Measurements from ENCODE around the gene CHRNB4.

The CHRNB4 gene

GRCh38 chr15:78661001-78661400, 20.0 kb upstream of the CHRNB4 start:
- Histone ChIP-seq H3K4me3 (ENCODE audit: low read length) (no peak overlapping the region), H3K27me3 (ENCODE audit: control insufficient read depth, insufficient read depth, low read length) (no peaks in the 10 kb centered on the region), H3K27ac (ENCODE audit: low read depth, low read length) (no peak overlapping the region), H3K4me1 (ENCODE audit: control insufficient read depth, insufficient read depth, low read length) (no peaks in the 10 kb centered on the region), H3K9ac (ENCODE audit: low read length) (no peak overlapping the region), H3K36me3 (ENCODE audit: control insufficient read depth, insufficient read depth, low read length) (no peaks in the 10 kb centered on the region)

GRCh38 chr15:78660584-78660983, 19.6 kb upstream of the CHRNB4 start:
- no peak overlapping the region for H3K27ac ChIP-seq (ENCODE audit: low read depth, low read length)
- H3K36me3 ChIP-seq (ENCODE audit: control insufficient read depth, insufficient read depth, low read length), result no peaks in the 10 kb centered on the region
- H3K4me3 ChIP-seq (ENCODE audit: low read length), result no peak overlapping the region
- no peak overlapping the region for H3K9ac ChIP-seq (ENCODE audit: low read length)
- no peaks in the 10 kb centered on the region for H3K4me1 ChIP-seq (ENCODE audit: control insufficient read depth, insufficient read depth, low read length)
- no peaks in the 10 kb centered on the region for H3K27me3 ChIP-seq (ENCODE audit: control insufficient read depth, insufficient read depth, low read length)

GRCh38 chr15:78658823-78659222, 17.8 kb upstream of the CHRNB4 start:
- no peaks in the 10 kb centered on the region for H3K4me1 ChIP-seq (ENCODE audit: control insufficient read depth, insufficient read depth, low read length)
- no peak overlapping the region for H3K27ac ChIP-seq (ENCODE audit: low read depth, low read length)
- H3K27me3 ChIP-seq (ENCODE audit: control insufficient read depth, insufficient read depth, low read length), result no peaks in the 10 kb centered on the region
- H3K4me3 ChIP-seq (ENCODE audit: low read length), result no peak overlapping the region
- H3K9ac ChIP-seq (ENCODE audit: low read length), result no peak overlapping the region
- H3K36me3 ChIP-seq (ENCODE audit: control insufficient read depth, insufficient read depth, low read length), result no peaks in the 10 kb centered on the region

GRCh38 chr15:78654272-78654671, 13.3 kb upstream of the CHRNB4 start:
- Histone ChIP-seq H3K27me3 (ENCODE audit: control insufficient read depth, insufficient read depth, low read length) (no peaks in the 10 kb centered on the region), H3K36me3 (ENCODE audit: control insufficient read depth, insufficient read depth, low read length) (no peaks in the 10 kb centered on the region), H3K4me3 (ENCODE audit: low read length) (no peak overlapping the region), H3K27ac (ENCODE audit: low read depth, low read length) (no peak overlapping the region), H3K4me1 (ENCODE audit: control insufficient read depth, insufficient read depth, low read length) (no peaks in the 10 kb centered on the region), H3K9ac (ENCODE audit: low read length) (no peak overlapping the region)

- no peaks in the 10 kb centered on the region for H3K4me1 ChIP-seq (ENCODE audit: control insufficient read depth, insufficient read depth, low read length)
- H3K36me3 ChIP-seq (ENCODE audit: control insufficient read depth, insufficient read depth, low read length), result no peaks in the 10 kb centered on the region
- no peak overlapping the region for H3K4me3 ChIP-seq (ENCODE audit: low read length)
- H3K27ac ChIP-seq (ENCODE audit: low read depth, low read length), result no peak overlapping the region
- H3K27me3 ChIP-seq (ENCODE audit: control insufficient read depth, insufficient read depth, low read length), result no peaks in the 10 kb centered on the region
- no peak overlapping the region for H3K9ac ChIP-seq (ENCODE audit: low read length)
These were observed 11.1 kb upstream of the CHRNB4 start for GRCh38 chr15:78651930-78652615.

GRCh38 chr15:78651007-78651406, 10.0 kb upstream of the CHRNB4 start:
- H3K4me3 ChIP-seq (ENCODE audit: low read length), result no peak overlapping the region
- no peak overlapping the region for H3K9ac ChIP-seq (ENCODE audit: low read length)
- H3K27me3 ChIP-seq (ENCODE audit: control insufficient read depth, insufficient read depth, low read length), result no peaks in the 10 kb centered on the region
- no peaks in the 10 kb centered on the region for H3K4me1 ChIP-seq (ENCODE audit: control insufficient read depth, insufficient read depth, low read length)
- no peaks in the 10 kb centered on the region for H3K36me3 ChIP-seq (ENCODE audit: control insufficient read depth, insufficient read depth, low read length)
- no peak overlapping the region for H3K27ac ChIP-seq (ENCODE audit: low read depth, low read length)

GRCh38 chr15:78650022-78650421, 9.0 kb upstream of the CHRNB4 start:
- no peaks in the 10 kb centered on the region for H3K4me1 ChIP-seq (ENCODE audit: control insufficient read depth, insufficient read depth, low read length)
- H3K9ac ChIP-seq (ENCODE audit: low read length), result no peak overlapping the region
- H3K27me3 ChIP-seq (ENCODE audit: control insufficient read depth, insufficient read depth, low read length), result no peaks in the 10 kb centered on the region
- no peak overlapping the region for H3K27ac ChIP-seq (ENCODE audit: low read depth, low read length)
- no peak overlapping the region for H3K4me3 ChIP-seq (ENCODE audit: low read length)
- H3K36me3 ChIP-seq (ENCODE audit: control insufficient read depth, insufficient read depth, low read length), result no peaks in the 10 kb centered on the region

GRCh38 chr15:78645009-78645408, 4.0 kb upstream of the CHRNB4 start:
- no peak overlapping the region for H3K27ac ChIP-seq (ENCODE audit: low read depth, low read length)
- H3K27me3 ChIP-seq (ENCODE audit: control insufficient read depth, insufficient read depth, low read length), result no peaks in the 10 kb centered on the region
- H3K9ac ChIP-seq (ENCODE audit: low read length), result no peak overlapping the region
- no peaks in the 10 kb centered on the region for H3K36me3 ChIP-seq (ENCODE audit: control insufficient read depth, insufficient read depth, low read length)
- no peaks in the 10 kb centered on the region for H3K4me1 ChIP-seq (ENCODE audit: control insufficient read depth, insufficient read depth, low read length)
- no peak overlapping the region for H3K4me3 ChIP-seq (ENCODE audit: low read length)

GRCh38 chr15:78642331-78642730, 1.3 kb upstream of the CHRNB4 start:
- Histone ChIP-seq H3K4me1 (ENCODE audit: control insufficient read depth, insufficient read depth, low read length) (no peaks in the 10 kb centered on the region), H3K4me3 (ENCODE audit: low read length) (no peak overlapping the region), H3K27ac (ENCODE audit: low read depth, low read length) (no peak overlapping the region), H3K27me3 (ENCODE audit: control insufficient read depth, insufficient read depth, low read length) (no peaks in the 10 kb centered on the region), H3K9ac (ENCODE audit: low read length) (no peak overlapping the region), H3K36me3 (ENCODE audit: control insufficient read depth, insufficient read depth, low read length) (no peaks in the 10 kb centered on the region)

- H3K36me3 ChIP-seq (ENCODE audit: control insufficient read depth, insufficient read depth, low read length), result no peaks in the 10 kb centered on the region
These were observed 802 bp upstream of the CHRNB4 start for GRCh38 chr15:78641749-78642275.

GRCh38 chr15:78640527-78641101, 396 bp downstream of the CHRNB4 start:
- Histone ChIP-seq H3K9ac (ENCODE audit: low read length) (no peak overlapping the region), H3K27ac (ENCODE audit: low read depth, low read length) (no peak overlapping the region), H3K36me3 (ENCODE audit: control insufficient read depth, insufficient read depth, low read length) (no peaks in the 10 kb centered on the region), H3K4me1 (ENCODE audit: control insufficient read depth, insufficient read depth, low read length) (no peaks in the 10 kb centered on the region), H3K27me3 (ENCODE audit: control insufficient read depth, insufficient read depth, low read length) (no peaks in the 10 kb centered on the region), H3K4me3 (ENCODE audit: low read length) (peak overlapping the region; percentile 50)

More at GRCh38 chr15:78641749-78642275, 802 bp upstream of the CHRNB4 start:
- Histone ChIP-seq H3K27ac (ENCODE audit: low read depth, low read length) (no peak overlapping the region), H3K9ac (ENCODE audit: low read length) (no peak overlapping the region), H3K4me1 (ENCODE audit: control insufficient read depth, insufficient read depth, low read length) (no peaks in the 10 kb centered on the region), H3K4me3 (ENCODE audit: low read length) (no peak overlapping the region), H3K27me3 (ENCODE audit: control insufficient read depth, insufficient read depth, low read length) (no peaks in the 10 kb centered on the region)

GRCh38 chr15:78638658-78639314, 2.2 kb downstream of the CHRNB4 start:
- H3K27ac ChIP-seq (ENCODE audit: low read depth, low read length), result no peak overlapping the region
- no peaks in the 10 kb centered on the region for H3K4me1 ChIP-seq (ENCODE audit: control insufficient read depth, insufficient read depth, low read length)
- H3K9ac ChIP-seq (ENCODE audit: low read length), result no peak overlapping the region
- no peak overlapping the region for H3K4me3 ChIP-seq (ENCODE audit: low read length)
- no peaks in the 10 kb centered on the region for H3K36me3 ChIP-seq (ENCODE audit: control insufficient read depth, insufficient read depth, low read length)
- no peaks in the 10 kb centered on the region for H3K27me3 ChIP-seq (ENCODE audit: control insufficient read depth, insufficient read depth, low read length)

Measured in rectal smooth muscle tissue (tissue), 1 donor.